ENCODE results near the gene HTR6. TPM values are rescaled to one million over a fixed set of nuclear protein-coding genes. Genes with fewer than 3 reads are reported as not detected.

The HTR6 gene
- polyA plus RNA-seq, 1 experiment, result not detected

DNA sequence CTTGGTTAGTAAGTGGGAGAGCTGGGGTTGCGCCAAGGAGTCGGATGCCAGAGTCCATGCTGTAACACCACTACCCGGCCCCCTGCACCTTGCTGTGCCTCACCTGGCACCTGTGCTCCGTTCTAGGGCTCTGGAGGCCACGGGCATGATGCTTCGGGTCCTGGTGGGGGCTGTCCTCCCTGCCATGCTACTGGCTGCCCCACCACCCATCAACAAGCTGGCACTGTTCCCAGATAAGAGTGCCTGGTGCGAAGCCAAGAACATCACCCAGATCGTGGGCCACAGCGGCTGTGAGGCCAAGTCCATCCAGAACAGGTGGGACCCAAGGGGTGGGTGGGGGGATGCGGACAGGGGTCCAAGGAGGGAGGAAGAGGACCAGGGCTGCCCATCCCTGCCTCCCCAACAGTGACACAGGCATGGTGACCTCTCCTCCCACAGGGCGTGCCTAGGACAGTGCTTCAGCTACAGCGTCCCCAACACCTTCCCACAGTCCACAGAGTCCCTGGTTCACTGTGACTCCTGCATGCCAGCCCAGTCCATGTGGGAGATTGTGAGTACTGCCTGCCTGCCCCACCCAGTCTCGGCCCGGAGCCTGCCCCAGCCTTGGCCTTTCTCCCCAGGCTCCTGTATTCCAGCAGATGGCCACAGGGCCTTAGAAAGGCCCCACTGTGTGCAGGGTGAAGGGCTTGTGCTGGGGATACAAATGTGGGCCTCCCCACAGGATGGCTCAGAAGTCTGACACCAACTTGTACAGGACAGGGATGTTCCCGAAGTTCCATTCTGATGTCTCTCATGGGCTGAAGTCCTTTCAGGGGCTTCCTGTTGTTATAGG, 9.6 kb upstream of the HTR6 start:
- H3K4me3 ChIP-seq (ENCODE audit: low read depth, low read length), result no peak overlapping the region
- no peaks in the 10 kb centered on the region for H3K27me3 ChIP-seq (ENCODE audit: control insufficient read depth, insufficient read depth, low read length)
- ChIA-PET CTCF (interaction anchor here (0.6 to 6.9 kb wide), 18 partner anchors 7 to 423 kb away, joined by 3 to 38 read pairs (median 4); partner anchors contain the start of genes EMC1 and MRTO4), POLR2A (no interaction called here)
- TF ChIP-seq, protein P1, sequence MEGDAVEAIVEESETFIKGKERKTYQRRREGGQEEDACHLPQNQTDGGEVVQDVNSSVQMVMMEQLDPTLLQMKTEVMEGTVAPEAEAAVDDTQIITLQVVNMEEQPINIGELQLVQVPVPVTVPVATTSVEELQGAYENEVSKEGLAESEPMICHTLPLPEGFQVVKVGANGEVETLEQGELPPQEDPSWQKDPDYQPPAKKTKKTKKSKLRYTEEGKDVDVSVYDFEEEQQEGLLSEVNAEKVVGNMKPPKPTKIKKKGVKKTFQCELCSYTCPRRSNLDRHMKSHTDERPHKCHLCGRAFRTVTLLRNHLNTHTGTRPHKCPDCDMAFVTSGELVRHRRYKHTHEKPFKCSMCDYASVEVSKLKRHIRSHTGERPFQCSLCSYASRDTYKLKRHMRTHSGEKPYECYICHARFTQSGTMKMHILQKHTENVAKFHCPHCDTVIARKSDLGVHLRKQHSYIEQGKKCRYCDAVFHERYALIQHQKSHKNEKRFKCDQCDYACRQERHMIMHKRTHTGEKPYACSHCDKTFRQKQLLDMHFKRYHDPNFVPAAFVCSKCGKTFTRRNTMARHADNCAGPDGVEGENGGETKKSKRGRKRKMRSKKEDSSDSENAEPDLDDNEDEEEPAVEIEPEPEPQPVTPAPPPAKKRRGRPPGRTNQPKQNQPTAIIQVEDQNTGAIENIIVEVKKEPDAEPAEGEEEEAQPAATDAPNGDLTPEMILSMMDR (IDR thresholded peaks at IDR 0.05; ENCODE audit: insufficient read depth, low read depth, low read length), result no peak
- DNase-seq (ENCODE audit: low read depth), result no peak
- H3K36me3 ChIP-seq (ENCODE audit: control insufficient read depth, insufficient read depth, low read length), result peaks cover 25% of the 10 kb centered on the region

DNA sequence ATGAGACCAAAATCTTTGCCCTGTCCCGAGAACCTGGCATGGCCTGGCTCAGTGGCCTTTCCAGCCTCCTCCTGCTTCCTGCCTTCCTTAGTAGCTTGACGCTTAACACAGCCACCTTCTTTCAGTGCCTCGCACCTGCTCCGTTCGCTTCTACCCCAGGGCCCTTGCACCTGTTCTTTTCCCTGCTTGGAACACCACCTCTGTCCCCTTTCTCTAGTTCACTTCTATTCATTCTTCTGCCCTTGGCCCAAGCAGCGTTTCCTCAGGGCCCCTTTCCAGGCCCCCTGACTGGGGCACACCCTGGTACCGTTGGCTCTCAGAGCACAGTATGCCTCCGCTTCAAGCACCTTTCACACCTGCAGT, 9.0 kb upstream of the HTR6 start:
- Histone ChIP-seq H3K27me3 (ENCODE audit: control insufficient read depth, insufficient read depth, low read length) (no peaks in the 10 kb centered on the region), H3K4me3 (ENCODE audit: low read depth, low read length) (no peak overlapping the region), H3K36me3 (ENCODE audit: control insufficient read depth, insufficient read depth, low read length) (peaks cover 25% of the 10 kb centered on the region)
- TF ChIP-seq, protein P1 (IDR thresholded peaks at IDR 0.05; ENCODE audit: insufficient read depth, low read depth, low read length), result no peak
- DNase-seq (ENCODE audit: low read depth), result no peak
- CTCF ChIA-PET, result interaction anchor here (1.3 kb wide), 1 partner anchor 49 kb away, joined by 5 read pairs; no protein-coding TSS in a partner anchor
- POLR2A ChIA-PET, result no interaction called here

DNA sequence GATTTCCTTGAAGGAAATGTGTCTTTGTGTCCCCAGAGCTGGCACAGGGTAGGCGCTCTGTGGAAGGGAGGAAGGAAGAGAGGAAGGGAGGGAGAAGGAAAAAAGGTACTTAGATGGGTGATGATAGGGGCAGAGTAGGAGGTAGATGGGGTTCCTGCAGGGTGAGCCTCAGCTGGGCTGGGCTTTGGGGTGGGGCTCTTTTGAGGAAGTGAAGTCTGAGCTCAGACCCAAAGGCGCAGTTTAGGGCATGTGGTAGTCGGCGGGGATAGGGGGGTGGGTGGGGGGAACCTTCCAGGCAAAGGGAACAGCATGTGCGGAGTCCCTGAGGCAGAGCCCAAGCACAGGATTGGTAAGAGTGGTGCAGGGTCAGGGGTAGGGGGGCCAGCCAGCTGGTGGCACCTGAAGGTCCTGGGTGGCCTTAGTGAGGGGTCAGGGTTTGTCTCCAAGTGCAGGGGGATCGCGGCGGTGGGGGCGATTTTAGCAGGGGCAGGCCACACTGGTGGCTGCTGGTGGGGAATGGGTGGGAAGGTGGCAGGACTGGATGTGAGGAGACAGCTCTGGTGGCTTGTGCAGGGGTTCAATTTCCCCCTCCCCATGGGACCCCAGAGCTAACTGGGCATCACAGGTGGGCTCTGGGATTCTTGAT, 8.4 kb upstream of the HTR6 start:
- no peak overlapping the region for H3K4me3 ChIP-seq (ENCODE audit: low read depth, low read length)
- CTCF ChIA-PET, result interaction anchor here (1.3 to 1.4 kb wide), 2 partner anchors 10 to 48 kb away, joined by 3 to 5 read pairs; no protein-coding TSS in a partner anchor
- no peak for DNase-seq (ENCODE audit: low read depth)
- POLR2A ChIA-PET, result interaction anchor here (0.7 kb wide), 1 partner anchor 219 kb away, joined by 4 read pairs; no protein-coding TSS in a partner anchor
- no peaks in the 10 kb centered on the region for H3K27me3 ChIP-seq (ENCODE audit: control insufficient read depth, insufficient read depth, low read length)
- TF ChIP-seq, protein P1 (IDR thresholded peaks at IDR 0.05; ENCODE audit: insufficient read depth, low read depth, low read length), result no peak
- peaks cover 25% of the 10 kb centered on the region for H3K36me3 ChIP-seq (ENCODE audit: control insufficient read depth, insufficient read depth, low read length)

DNA sequence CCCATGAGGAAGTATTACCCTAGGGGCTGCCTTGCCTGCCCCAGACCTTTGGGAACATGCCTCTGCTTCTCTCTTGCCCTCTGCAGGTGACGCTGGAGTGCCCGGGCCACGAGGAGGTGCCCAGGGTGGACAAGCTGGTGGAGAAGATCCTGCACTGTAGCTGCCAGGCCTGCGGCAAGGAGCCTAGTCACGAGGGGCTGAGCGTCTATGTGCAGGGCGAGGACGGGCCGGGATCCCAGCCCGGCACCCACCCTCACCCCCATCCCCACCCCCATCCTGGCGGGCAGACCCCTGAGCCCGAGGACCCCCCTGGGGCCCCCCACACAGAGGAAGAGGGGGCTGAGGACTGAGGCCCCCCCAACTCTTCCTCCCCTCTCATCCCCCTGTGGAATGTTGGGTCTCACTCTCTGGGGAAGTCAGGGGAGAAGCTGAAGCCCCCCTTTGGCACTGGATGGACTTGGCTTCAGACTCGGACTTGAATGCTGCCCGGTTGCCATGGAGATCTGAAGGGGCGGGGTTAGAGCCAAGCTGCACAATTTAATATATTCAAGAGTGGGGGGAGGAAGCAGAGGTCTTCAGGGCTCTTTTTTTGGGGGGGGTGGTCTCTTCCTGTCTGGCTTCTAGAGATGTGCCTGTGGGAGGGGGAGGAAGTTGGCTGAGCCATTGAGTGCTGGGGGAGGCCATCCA, 7.8 kb upstream of the HTR6 start:
- TF ChIP-seq, protein P1 (IDR thresholded peaks at IDR 0.05; ENCODE audit: insufficient read depth, low read depth, low read length), result no peak
- Histone ChIP-seq H3K36me3 (ENCODE audit: control insufficient read depth, insufficient read depth, low read length) (peaks cover 25% of the 10 kb centered on the region), H3K4me3 (ENCODE audit: low read depth, low read length) (no peak overlapping the region), H3K27me3 (ENCODE audit: control insufficient read depth, insufficient read depth, low read length) (no peaks in the 10 kb centered on the region)
- POLR2A ChIA-PET, result interaction anchor here (0.7 kb wide), 1 partner anchor 220 kb away, joined by 4 read pairs; no protein-coding TSS in a partner anchor
- CTCF ChIA-PET, result interaction anchor here (0.6 to 1.4 kb wide), 4 partner anchors 11 to 283 kb away, joined by 3 to 5 read pairs (median 4); no protein-coding TSS in a partner anchor
- DNase-seq (ENCODE audit: low read depth), result no peak

Data from BJ (cell line).